ENCODE data around the gene ABCC12.
"Not testable (repeated sequence)": the region's sequence is repeated elsewhere in the genome, so short reads cannot be mapped to it uniquely, and the experiment has no call there.

Gene ABCC12

GRCh38 chr16:48188449-48189102, 32.8 kb upstream of the ABCC12 start:
- H3K36me3 ChIP-seq (ENCODE audit: insufficient read depth, low read length): no peaks in the 10 kb centered on the region
- no peak for TF ChIP-seq EZH2 (IDR thresholded peaks at IDR 0.05)
- TF ChIP-seq FOXP2 (optimal IDR thresholded peaks at IDR 0.05; ENCODE audit: control extremely low read depth, extremely low read length, insufficient read depth): no peak
- TF ChIP-seq POLR2AphosphoS5 (IDR thresholded peaks at IDR 0.05; ENCODE audit: borderline replicate concordance, low read depth, low read length): no peak
- no peaks in the 10 kb centered on the region for H3K9me3 ChIP-seq (ENCODE audit: low read depth, low read length)
- DNase-seq (ENCODE audit: low read depth, low spot score): no peak
- no peak overlapping the region for H3K9ac ChIP-seq (ENCODE audit: insufficient read length)
- H3K4me3 ChIP-seq: no peak overlapping the region
- H3K27ac ChIP-seq: no peak overlapping the region

GRCh38 chr16:48187779-48188178, 32.0 kb upstream of the ABCC12 start:
- no peak overlapping the region for H3K9ac ChIP-seq (ENCODE audit: insufficient read length)
- H3K27ac ChIP-seq: no peak overlapping the region
- TF ChIP-seq POLR2AphosphoS5 (IDR thresholded peaks at IDR 0.05; ENCODE audit: borderline replicate concordance, low read depth, low read length) (no peak), FOXP2 (optimal IDR thresholded peaks at IDR 0.05; ENCODE audit: control extremely low read depth, extremely low read length, insufficient read depth) (no peak), EZH2 (IDR thresholded peaks at IDR 0.05) (no peak)
- no peaks in the 10 kb centered on the region for H3K36me3 ChIP-seq (ENCODE audit: insufficient read depth, low read length)
- H3K9me3 ChIP-seq (ENCODE audit: low read depth, low read length): no peaks in the 10 kb centered on the region
- no peak overlapping the region for H3K4me3 ChIP-seq
- DNase-seq (ENCODE audit: low read depth, low spot score): no peak

- Histone ChIP-seq H3K4me3 (no peak overlapping the region), H3K9ac (ENCODE audit: insufficient read length) (no peak overlapping the region), H3K27ac (no peak overlapping the region), H3K9me3 (ENCODE audit: low read depth, low read length) (no peaks in the 10 kb centered on the region), H3K36me3 (ENCODE audit: insufficient read depth, low read length) (no peaks in the 10 kb centered on the region)
- TF ChIP-seq FOXP2 (optimal IDR thresholded peaks at IDR 0.05; ENCODE audit: control extremely low read depth, extremely low read length, insufficient read depth) (no peak), EZH2 (IDR thresholded peaks at IDR 0.05) (no peak), POLR2AphosphoS5 (IDR thresholded peaks at IDR 0.05; ENCODE audit: borderline replicate concordance, low read depth, low read length) (no peak)
- DNase-seq (ENCODE audit: low read depth, low spot score): no peak
Measured at GRCh38 chr16:48184681-48185080, 28.9 kb upstream of the ABCC12 start.

DNA sequence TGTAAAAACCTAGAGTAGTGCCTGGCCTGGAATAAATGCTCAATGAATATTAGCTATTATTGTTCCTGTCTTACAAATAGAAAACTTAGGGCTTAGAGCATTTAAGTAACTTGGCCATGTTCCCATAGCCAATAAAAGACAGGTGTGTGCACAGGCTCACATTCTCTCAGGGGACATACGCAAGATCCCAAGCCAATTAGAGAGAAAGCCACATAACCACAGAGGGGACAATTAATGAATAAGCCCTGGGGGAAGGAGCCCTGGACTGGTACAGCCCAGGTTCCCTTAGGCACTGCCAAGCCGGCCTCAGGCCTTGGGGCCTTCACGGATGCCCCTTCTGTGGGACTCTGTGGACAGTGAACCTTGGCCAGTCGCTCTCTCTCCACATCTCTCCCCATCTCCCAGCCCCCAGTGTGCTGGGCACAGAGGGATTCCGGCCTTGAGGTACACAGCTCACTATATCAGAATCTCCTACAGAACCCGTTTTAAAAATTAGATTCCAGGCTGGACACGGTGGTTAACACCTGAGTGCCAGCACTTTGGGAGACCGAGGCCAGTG, 27.3 kb upstream of the ABCC12 start:
- Histone ChIP-seq H3K36me3 (ENCODE audit: insufficient read depth, low read length) (no peaks in the 10 kb centered on the region), H3K27ac (no peak overlapping the region), H3K9ac (ENCODE audit: insufficient read length) (no peak overlapping the region), H3K4me3 (no peak overlapping the region), H3K9me3 (ENCODE audit: low read depth, low read length) (no peaks in the 10 kb centered on the region)
- no peak for DNase-seq (ENCODE audit: low read depth, low spot score)
- TF ChIP-seq EZH2 (IDR thresholded peaks at IDR 0.05) (no peak), POLR2AphosphoS5 (IDR thresholded peaks at IDR 0.05; ENCODE audit: borderline replicate concordance, low read depth, low read length) (no peak), FOXP2 (optimal IDR thresholded peaks at IDR 0.05; ENCODE audit: control extremely low read depth, extremely low read length, insufficient read depth) (no peak)

GRCh38 chr16:48181746-48182520, 26.1 kb upstream of the ABCC12 start:
- H3K9me3 ChIP-seq (ENCODE audit: low read depth, low read length); DNase-seq (ENCODE audit: low read depth, low spot score); H3K27ac ChIP-seq; H3K9ac ChIP-seq (ENCODE audit: insufficient read length); H3K4me3 ChIP-seq; H3K36me3 ChIP-seq (ENCODE audit: insufficient read depth, low read length): not testable (repeated sequence)

GRCh38 chr16:48180868-48181480, 25.2 kb upstream of the ABCC12 start:
- Histone ChIP-seq H3K4me3 (no peak overlapping the region), H3K36me3 (ENCODE audit: insufficient read depth, low read length) (no peaks in the 10 kb centered on the region), H3K9ac (ENCODE audit: insufficient read length) (no peak overlapping the region), H3K9me3 (ENCODE audit: low read depth, low read length) (no peaks in the 10 kb centered on the region), H3K27ac (no peak overlapping the region)
- TF ChIP-seq FOXP2 (optimal IDR thresholded peaks at IDR 0.05; ENCODE audit: control extremely low read depth, extremely low read length, insufficient read depth) (no peak), POLR2AphosphoS5 (IDR thresholded peaks at IDR 0.05; ENCODE audit: borderline replicate concordance, low read depth, low read length) (no peak), EZH2 (IDR thresholded peaks at IDR 0.05) (no peak)
- DNase-seq (ENCODE audit: low read depth, low spot score): no peak

GRCh38 chr16:48176635-48177408, 21.0 kb upstream of the ABCC12 start:
- no peak overlapping the region for H3K27ac ChIP-seq
- H3K9ac ChIP-seq (ENCODE audit: insufficient read length): no peak overlapping the region
- no peak for DNase-seq (ENCODE audit: low read depth, low spot score)
- H3K4me3 ChIP-seq: no peak overlapping the region
- no peaks in the 10 kb centered on the region for H3K9me3 ChIP-seq (ENCODE audit: low read depth, low read length)
- TF ChIP-seq FOXP2 (optimal IDR thresholded peaks at IDR 0.05; ENCODE audit: control extremely low read depth, extremely low read length, insufficient read depth): no peak
- TF ChIP-seq EZH2 (IDR thresholded peaks at IDR 0.05): no peak
- no peak for TF ChIP-seq POLR2AphosphoS5 (IDR thresholded peaks at IDR 0.05; ENCODE audit: borderline replicate concordance, low read depth, low read length)
- no peaks in the 10 kb centered on the region for H3K36me3 ChIP-seq (ENCODE audit: insufficient read depth, low read length)

GRCh38 chr16:48173889-48174288, 18.1 kb upstream of the ABCC12 start:
- TF ChIP-seq POLR2AphosphoS5 (IDR thresholded peaks at IDR 0.05; ENCODE audit: borderline replicate concordance, low read depth, low read length) (no peak), FOXP2 (optimal IDR thresholded peaks at IDR 0.05; ENCODE audit: control extremely low read depth, extremely low read length, insufficient read depth) (no peak), EZH2 (IDR thresholded peaks at IDR 0.05) (no peak)
- H3K9ac ChIP-seq (ENCODE audit: insufficient read length): no peak overlapping the region
- no peak for DNase-seq (ENCODE audit: low read depth, low spot score)

More at GRCh38 chr16:48173889-48174288, 18.1 kb upstream of the ABCC12 start:
- Histone ChIP-seq H3K4me3 (no peak overlapping the region), H3K27ac (no peak overlapping the region), H3K9me3 (ENCODE audit: low read depth, low read length) (no peaks in the 10 kb centered on the region), H3K36me3 (ENCODE audit: insufficient read depth, low read length) (no peaks in the 10 kb centered on the region)
